Fibroblast of lung (primary cell): ENCODE measurements around the gene DNAH14.

Source experiments
- EZH2 ChIP-seq: IDR thresholded peaks from 2 replicates; pipeline ENCODE4 v1.5.1; 2012; ENCODE audit warnings: low read length, control low read depth, mild to moderate bottlenecking; ENCODE audit errors: missing control alignments
- TF ChIP-seq, protein P1 (sequence below), 2 donors: IDR thresholded peaks in 1 of 2; conservative IDR thresholded peaks in 1 of 2; 1 replicate in 1 of 2; 2 replicates in 1 of 2; pipeline ENCODE4 v1.5.1; 2011 to 2012; ENCODE audit warnings: low read length in 2 of 2, control low read depth in 1 of 2, inconsistent platforms in 1 of 2, low read depth in 1 of 2, mild to moderate bottlenecking in 1 of 2

DNA sequence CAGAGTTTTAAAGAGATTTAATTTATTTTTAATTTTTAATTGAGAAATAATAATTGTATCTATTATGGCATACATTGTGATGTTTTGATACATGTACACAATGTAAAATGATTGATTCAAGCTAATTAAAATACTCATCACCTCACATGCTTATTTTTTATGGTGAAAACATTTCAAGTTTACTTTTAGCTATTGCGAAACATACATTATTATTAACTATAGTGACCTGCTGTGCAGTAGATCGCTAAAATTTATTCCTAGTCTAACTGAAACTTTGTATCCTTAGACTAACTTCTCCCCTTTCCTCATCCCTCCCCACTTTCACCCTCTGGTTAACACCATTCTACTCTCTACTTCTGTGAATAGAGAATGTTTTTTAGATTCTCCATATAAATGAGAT, 191.6 kb downstream of the DNAH14 start:
- TF ChIP-seq, protein P1, sequence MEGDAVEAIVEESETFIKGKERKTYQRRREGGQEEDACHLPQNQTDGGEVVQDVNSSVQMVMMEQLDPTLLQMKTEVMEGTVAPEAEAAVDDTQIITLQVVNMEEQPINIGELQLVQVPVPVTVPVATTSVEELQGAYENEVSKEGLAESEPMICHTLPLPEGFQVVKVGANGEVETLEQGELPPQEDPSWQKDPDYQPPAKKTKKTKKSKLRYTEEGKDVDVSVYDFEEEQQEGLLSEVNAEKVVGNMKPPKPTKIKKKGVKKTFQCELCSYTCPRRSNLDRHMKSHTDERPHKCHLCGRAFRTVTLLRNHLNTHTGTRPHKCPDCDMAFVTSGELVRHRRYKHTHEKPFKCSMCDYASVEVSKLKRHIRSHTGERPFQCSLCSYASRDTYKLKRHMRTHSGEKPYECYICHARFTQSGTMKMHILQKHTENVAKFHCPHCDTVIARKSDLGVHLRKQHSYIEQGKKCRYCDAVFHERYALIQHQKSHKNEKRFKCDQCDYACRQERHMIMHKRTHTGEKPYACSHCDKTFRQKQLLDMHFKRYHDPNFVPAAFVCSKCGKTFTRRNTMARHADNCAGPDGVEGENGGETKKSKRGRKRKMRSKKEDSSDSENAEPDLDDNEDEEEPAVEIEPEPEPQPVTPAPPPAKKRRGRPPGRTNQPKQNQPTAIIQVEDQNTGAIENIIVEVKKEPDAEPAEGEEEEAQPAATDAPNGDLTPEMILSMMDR (conservative IDR thresholded peaks at IDR 0.05 in 1 of 2, IDR thresholded peaks at IDR 0.05 in 1 of 2; ENCODE audit: low read depth in 1 of 2, low read length in 2 of 2): no peak
- TF ChIP-seq EZH2: no peak
